Hair follicular keratinocyte (primary cell): ENCODE measurements around the gene IRAK3. TPM values are rescaled to one million over a fixed set of nuclear protein-coding genes. Genes with fewer than 3 reads are reported as not detected.

ENCODE experiments used
- total RNA-seq: library from RNA; depleted of rRNA; stranded (reverse); fragments of >200 nt; gene quantifications from 2 replicates; pipeline ENCODE4 v1.2.3, GENCODE V29; 2015

IRAK3 gene
- total RNA-seq: 0.61 and 0.70 TPM in 2 replicates

DNA sequence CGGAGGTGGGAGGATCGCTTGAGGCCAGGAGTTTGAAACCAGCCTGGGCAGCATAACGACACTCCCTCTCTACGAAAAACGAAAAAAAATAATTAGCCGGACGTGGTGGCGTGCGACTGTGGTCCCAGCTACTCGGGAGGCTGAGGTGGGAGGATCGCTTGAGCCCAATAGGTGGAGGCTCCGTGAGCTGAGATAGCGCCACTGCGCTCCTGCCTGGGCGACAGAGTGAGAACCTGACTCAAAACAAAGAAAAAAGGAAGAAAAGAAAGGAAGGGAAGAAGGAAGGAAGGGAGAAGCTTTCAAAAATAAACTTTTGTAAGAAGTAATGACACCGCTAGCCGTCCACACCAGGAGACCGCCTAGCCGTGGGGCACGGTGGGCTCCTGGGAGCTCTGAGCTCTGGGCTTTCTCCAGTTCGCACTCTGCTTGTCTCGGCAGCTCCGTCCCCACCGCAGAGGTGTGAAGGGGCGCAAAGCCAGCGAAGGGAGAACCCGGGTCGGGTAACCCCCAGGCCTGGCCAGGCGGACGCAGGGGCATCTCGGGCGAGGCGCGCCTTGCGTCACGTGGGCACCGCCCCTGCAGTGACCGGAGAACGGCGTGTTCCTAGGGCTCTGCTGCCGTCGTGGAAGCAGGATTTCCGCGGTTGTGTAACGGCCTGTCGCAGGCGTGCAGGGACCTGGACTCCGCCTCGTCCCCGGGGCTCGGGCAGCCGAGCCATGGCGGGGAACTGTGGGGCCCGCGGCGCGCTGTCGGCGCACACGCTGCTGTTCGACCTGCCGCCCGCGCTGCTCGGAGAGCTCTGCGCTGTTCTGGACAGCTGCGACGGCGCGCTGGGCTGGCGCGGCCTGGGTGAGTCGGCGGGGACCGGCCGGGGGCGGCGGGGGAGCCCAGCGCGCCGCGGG is at the start of gene IRAK3:
IRAK3 (plus strand) TSS at position 631 of the 902 bp plus-strand sequence; CDS start at position 717, 86 bp downstream.

DNA sequence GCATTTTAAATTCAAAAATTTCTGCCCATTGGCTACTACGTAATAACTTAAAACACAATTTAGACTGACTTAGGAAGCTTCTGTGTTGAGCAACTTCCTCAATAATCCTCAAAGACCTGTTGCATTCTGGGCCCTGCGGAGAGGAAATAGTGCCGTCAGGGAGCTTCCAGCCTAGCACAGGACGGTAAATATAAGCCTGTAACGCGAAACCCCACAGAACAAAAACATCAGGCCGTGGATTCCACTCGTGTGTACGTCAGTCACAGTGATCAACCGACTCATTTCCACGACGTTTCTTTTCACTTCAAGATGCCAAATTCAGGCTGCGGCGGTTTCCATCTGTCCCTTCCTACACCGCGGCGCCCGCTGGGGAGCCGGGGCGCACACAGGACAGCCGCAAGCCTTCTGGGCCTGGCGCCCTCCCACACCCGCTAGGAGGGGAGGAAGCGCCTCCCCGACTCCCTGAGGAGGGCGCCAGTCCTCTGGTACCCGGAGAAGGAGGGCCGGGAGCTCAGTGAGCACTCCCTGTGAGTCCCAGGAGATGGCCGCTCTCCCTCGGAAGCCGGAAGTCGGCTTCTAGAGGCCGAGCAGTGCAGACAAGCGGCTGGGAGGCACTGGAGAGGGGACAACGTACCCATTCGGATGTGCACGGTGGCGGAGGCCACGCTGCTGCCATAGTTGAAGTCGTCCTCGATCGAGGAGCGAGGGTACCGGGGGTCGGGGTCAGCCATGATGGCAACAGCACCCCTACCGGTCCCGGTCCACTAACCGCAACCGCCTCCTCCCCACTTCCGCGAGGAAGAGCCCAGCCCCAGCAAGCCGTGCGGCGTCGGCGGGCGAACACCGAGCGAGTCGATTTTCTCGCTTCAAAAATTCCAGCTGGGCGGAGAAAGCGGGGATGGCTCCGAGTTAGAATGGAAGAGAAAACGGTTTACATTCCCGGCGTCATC is 19.5 kb upstream of the IRAK3 start, which contains the start of gene TMBIM4:
TMBIM4 (minus strand) TSS at position 776 of the 950 bp plus-strand sequence; CDS start at position 731, 45 bp downstream.

DNA sequence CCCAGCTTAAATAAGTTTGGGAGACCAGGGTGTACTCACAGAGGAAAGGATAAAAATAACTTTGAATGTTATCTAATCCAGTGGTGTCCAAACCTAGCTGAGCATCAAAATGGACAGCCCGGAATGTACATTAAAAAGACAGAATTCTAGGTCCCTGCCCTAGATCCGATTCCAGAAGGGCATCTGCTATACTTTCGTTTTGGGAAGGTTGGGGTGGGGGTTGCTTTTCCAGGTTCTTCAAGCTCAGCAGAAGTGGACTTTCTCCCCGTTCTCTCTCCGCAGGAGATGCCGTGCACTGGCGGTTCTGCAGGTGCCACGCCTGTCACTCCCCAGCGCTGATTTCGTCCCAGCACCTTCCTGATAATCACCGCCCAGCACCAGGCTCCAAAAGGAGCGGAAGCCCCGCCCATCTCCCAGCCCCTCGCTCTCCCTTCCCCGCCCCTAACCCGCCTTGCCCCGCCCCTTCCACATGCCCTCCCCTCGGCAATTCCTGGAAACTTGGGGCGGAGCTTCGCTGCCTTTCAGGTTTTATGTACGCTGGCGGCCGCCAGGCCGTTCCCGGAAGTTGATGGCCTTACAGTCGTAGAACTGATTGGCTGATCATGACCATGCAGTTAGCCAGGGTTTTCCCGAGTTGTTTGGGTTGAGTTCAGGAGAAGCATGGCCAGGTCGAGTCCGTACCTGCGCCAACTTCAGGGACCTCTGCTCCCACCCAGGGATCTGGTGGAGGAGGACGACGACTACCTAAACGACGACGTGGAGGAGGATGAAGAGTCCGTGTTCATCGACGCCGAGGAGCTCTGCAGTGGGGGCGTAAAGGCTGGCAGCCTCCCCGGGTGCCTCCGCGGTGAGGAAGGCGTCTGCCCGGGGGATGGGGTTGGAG is 113.2 kb downstream of the IRAK3 start, which contains the start of gene HELB:
HELB (plus strand) TSS at position 550 of the 883 bp plus-strand sequence; CDS start at position 661, 111 bp downstream.

Other genes starting within 250 kb of the IRAK3 start
- gene LLPH, start 58.5 kb upstream of the IRAK3 start, total RNA-seq: 10.8 and 18.5 TPM in 2 replicates
- 81.9 and 89.8 TPM in 2 replicates for gene TMBIM4, start 19.2 kb upstream of the IRAK3 start, total RNA-seq
- gene HELB, start 113.3 kb downstream of the IRAK3 start, total RNA-seq: 1.8 and 2.2 TPM in 2 replicates